Dedifferentiated amniotic fluid mesenchymal stem cell (primary cell): ENCODE results near the gene PCDHA9.
"Not testable (repeated sequence)": the region's sequence is repeated elsewhere in the genome, so short reads cannot be mapped to it uniquely, and the experiment has no call there.

Source experiments
- DNase-seq: peaks from one replicate; pipeline ENCODE4 v3.0.0-alpha.2; 2016; ENCODE audit errors: extremely low spot score

PCDHA9 gene, protein sequence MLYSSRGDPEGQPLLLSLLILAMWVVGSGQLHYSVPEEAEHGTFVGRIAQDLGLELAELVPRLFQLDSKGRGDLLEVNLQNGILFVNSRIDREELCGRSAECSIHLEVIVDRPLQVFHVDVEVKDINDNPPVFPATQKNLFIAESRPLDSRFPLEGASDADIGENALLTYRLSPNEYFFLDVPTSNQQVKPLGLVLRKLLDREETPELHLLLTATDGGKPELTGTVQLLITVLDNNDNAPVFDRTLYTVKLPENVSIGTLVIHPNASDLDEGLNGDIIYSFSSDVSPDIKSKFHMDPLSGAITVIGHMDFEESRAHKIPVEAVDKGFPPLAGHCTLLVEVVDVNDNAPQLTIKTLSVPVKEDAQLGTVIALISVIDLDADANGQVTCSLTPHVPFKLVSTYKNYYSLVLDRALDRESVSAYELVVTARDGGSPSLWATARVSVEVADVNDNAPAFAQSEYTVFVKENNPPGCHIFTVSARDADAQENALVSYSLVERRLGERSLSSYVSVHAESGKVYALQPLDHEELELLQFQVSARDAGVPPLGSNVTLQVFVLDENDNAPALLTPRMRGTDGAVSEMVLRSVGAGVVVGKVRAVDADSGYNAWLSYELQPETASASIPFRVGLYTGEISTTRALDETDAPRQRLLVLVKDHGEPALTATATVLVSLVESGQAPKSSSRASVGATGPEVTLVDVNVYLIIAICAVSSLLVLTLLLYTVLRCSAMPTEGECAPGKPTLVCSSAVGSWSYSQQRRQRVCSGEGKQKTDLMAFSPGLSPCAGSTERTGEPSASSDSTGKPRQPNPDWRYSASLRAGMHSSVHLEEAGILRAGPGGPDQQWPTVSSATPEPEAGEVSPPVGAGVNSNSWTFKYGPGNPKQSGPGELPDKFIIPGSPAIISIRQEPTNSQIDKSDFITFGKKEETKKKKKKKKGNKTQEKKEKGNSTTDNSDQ

DNA sequence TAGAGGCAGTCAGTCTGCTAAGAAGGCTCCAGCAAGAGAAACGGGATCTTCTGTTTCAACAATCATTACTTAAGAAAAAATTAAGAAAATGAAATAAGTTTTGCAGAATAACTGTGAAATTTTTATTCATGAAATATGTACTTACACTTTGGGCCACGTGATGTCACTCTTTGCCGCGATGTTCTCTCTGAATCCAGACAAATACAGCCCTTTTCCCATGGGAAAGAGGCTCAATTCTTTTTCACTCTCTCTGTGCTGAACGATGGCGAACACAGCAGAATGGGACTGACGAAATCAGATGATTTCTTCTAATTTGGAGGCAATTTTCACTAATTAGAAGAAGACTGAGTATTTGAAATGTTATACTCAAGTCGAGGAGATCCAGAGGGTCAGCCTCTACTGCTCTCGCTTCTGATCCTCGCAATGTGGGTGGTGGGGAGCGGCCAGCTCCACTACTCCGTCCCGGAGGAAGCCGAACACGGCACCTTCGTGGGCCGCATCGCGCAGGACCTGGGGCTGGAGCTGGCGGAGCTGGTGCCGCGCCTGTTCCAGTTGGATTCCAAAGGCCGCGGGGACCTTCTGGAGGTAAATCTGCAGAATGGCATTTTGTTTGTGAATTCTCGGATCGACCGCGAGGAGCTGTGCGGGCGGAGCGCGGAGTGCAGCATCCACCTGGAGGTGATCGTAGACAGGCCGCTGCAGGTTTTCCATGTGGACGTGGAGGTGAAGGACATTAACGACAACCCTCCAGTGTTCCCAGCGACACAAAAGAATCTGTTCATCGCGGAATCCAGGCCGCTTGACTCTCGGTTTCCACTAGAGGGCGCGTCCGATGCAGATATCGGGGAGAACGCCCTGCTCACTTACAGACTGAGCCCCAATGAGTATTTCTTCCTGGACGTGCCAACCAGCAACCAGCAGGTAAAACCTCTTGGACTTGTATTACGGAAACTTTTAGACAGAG lies at the start of gene PCDHA9:
PCDHA9 (plus strand) TSS at position 244 of the 964 bp plus-strand sequence; CDS start at position 358, 114 bp downstream.
- DNase-seq: not testable (repeated sequence)

DNA sequence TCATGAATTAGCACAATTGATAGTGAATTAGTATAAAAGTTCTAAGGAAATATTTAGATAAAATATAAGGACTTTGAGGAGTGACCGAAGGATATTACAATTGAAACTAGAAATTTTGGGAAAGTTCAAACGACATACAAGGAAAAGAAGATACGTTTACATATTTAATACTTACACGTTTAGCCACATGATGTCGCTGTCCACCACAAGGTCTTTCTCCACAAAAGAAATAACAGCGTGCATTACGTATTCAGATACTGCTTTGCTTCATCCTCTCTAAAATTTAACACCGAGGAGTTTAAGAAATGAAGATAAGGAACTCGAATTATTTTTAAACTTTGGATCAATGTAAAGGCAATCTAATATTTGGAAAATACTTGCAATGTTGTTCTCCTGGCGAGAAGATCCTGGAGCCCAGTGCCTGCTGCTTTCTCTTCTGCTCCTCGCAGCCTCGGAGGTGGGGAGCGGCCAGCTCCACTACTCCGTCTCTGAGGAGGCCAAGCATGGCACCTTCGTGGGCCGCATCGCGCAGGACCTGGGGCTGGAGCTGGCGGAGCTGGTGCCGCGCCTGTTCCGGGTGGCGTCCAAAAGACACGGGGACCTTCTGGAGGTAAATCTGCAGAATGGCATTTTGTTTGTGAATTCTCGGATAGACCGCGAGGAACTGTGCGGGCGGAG lies 47.2 kb upstream of the PCDHA9 start, which contains the start of gene PCDHA3:
PCDHA3 (plus strand) TSS at position 242 of the 678 bp plus-strand sequence.
- DNase-seq: no peak

DNA sequence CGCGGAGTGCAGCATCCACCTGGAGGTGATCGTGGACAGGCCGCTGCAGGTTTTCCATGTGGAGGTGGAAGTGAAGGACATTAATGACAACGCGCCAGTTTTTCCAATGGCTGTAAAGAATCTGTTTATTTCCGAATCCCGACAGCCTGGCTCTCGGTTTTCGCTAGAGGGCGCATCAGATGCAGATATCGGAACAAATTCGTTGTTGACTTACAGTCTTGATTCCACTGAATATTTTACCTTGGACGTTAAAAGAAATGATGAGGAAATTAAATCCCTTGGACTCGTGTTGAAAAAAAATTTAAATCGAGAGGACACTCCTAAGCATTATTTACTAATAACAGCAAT lies 46.7 kb upstream of the PCDHA9 start:
- DNase-seq: no peak

DNA sequence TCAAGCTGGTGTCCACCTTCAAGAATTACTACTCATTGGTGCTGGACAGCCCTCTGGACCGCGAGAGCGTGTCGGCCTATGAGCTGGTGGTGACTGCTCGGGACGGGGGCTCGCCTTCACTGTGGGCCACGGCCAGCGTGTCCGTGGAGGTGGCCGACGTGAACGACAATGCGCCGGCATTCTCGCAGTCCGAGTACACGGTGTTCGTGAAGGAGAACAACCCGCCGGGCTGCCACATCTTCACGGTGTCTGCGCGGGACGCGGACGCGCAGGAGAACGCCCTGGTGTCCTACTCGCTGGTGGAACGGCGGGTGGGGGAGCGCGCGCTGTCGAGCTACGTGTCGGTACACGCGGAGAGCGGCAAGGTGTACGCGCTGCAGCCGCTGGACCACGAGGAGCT lies 45.8 kb upstream of the PCDHA9 start:
- not testable (repeated sequence) for DNase-seq

DNA sequence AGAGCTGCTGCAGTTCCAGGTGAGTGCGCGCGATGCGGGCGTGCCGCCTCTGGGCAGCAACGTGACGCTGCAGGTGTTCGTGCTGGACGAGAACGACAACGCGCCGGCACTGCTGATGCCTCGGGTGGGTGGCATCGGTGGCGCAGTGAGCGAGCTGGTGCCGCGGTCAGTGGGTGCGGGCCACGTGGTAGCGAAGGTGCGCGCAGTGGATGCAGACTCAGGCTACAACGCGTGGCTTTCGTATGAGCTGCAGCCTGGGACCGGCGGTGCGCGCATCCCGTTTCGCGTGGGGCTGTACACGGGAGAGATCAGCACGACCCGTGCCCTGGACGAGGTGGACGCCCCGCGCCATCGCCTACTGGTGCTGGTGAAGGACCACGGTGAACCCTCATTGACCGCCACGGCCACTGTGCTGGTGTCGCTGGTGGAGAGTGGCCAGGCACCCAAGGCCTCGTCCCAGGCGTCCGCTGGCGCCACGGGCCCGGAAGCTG lies 45.4 kb upstream of the PCDHA9 start:
- no peak for DNase-seq

DNA sequence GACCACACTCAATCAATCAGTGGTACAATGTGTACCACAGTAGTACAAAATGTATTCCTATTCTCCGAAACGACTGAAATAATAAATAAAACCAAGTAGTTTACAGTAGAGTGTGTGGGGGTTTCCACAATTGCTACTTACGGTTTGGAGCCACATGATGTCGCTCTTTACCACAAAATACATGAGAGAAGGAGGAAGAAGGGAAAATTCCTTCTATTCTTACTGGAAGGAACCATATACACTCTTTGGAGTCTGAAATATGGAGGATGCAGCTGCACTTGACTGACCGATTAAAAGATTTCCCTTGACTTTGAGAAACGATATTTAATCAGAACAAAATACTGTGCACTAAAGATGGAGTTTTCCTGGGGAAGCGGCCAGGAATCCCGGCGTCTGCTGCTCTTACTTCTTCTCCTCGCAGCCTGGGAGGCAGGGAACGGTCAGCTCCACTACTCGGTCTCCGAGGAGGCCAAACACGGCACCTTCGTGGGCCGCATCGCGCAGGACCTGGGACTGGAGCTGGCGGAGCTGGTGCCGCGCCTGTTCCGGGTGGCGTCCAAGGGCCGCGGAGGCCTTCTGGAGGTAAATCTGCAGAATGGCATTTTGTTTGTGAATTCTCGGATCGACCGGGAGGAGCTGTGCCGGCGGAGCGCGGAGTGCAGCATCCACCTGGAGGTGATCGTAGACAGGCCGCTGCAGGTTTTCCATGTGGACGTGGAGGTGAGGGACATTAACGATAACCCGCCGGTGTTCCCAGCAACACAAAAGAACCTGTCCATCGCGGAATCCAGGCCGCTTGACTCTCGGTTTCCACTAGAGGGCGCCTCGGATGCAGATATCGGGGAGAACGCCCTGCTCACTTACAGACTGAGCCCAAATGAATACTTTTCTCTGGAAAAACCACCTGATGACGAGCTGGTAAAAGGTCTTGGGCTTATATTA lies 41.1 kb upstream of the PCDHA9 start, which contains the start of gene PCDHA4:
PCDHA4 (plus strand) TSS at position 235 of the 942 bp plus-strand sequence.
- DNase-seq: no peak

DNA sequence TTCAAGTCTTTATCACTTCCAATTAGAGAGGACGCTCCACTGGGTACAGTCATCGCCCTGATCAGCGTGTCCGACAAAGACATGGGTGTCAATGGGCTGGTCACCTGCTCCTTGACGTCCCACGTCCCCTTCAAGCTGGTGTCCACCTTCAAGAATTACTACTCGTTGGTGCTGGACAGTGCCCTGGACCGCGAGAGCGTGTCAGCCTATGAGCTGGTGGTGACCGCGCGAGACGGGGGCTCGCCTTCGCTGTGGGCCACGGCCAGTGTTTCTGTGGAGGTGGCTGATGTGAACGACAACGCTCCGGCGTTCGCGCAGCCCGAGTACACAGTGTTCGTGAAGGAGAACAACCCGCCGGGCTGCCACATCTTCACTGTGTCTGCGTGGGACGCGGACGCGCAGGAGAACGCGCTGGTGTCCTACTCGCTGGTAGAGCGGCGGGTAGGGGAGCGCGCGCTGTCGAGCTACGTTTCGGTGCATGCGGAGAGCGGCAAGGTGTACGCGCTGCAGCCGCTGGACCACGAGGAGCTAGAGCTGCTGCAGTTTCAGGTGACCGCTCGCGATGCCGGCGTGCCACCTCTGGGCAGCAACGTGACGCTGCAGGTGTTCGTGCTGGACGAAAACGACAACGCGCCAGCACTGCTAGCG lies 39.8 kb upstream of the PCDHA9 start:
- not testable (repeated sequence) for DNase-seq

DNA sequence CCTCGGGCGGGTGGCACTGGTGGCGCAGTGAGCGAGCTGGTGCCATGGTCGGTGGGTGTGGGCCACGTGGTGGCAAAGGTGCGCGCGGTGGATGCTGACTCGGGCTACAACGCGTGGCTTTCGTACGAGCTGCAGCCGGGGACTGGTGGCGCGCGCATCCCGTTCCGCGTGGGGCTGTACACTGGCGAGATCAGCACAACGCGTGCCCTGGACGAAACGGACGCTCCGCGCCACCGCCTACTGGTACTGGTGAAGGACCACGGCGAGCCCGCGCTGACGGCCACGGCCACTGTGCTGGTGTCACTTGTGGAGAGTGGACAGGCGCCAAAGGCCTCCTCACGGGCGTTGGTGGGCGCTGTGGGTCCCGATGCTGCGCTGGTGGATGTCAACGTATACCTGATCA lies 39.3 kb upstream of the PCDHA9 start:
- no peak for DNase-seq

DNA sequence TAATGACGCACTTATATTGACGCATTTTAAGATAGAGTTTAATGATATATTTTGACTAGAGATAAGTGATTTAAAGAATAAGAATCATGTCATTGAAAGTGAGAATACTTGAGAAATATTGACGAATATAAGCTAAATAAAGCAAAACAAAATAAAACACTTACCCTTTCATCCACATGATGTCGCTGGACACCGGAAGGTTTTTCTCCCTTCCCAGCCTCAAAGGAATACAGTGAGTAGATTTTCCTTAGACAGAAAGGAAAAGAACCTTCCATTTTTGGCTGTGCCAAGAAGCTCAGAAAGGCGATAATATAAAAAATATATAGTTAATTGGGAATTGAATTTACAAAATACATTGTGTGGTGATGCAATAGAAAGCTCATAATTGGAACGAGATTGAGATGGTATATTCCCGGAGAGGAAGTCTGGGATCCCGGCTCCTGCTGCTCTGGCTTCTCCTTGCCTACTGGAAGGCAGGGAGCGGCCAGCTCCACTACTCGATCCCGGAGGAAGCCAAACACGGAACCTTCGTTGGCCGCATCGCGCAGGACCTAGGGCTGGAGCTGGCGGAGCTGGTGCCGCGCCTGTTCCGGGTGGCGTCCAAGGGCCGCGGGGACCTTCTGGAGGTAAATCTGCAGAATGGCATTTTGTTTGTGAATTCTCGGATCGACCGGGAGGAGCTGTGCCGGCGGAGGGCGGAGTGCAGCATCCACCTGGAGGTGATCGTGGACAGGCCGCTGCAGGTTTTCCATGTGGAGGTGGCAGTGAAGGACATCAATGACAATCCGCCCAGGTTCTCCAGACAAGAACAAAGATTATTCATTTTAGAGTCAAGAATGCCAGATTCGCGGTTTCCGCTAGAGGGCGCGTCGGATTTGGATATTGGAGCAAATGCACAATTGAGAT lies 26.6 kb upstream of the PCDHA9 start, which contains the start of gene PCDHA5:
PCDHA5 (plus strand) TSS at position 239 of the 906 bp plus-strand sequence.
- no peak for DNase-seq

DNA sequence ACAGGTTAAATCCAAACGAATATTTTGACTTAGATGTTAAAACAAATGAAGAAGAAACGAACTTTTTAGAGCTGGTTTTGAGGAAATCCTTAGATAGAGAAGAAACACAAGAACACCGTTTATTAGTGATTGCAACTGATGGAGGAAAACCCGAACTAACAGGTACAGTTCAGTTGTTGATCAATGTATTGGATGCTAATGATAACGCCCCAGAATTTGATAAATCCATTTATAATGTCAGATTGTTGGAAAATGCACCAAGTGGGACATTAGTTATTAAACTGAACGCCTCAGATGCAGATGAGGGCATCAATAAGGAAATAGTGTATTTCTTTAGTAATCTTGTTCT lies 25.9 kb upstream of the PCDHA9 start:
- no peak for DNase-seq

DNA sequence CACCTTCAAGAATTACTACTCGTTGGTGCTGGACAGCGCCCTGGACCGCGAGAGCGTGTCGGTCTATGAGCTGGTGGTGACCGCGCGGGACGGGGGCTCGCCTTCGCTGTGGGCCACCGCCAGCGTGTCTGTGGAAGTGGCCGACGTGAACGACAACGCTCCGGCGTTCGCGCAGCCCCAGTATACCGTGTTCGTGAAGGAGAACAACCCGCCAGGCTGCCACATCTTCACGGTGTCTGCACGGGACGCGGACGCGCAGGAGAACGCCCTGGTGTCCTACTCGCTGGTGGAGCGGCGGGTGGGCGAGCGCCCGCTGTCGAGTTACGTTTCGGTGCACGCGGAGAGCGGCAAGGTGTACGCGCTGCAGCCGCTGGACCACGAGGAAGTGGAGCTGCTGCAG lies 25.2 kb upstream of the PCDHA9 start:
- DNase-seq: not testable (repeated sequence)

DNA sequence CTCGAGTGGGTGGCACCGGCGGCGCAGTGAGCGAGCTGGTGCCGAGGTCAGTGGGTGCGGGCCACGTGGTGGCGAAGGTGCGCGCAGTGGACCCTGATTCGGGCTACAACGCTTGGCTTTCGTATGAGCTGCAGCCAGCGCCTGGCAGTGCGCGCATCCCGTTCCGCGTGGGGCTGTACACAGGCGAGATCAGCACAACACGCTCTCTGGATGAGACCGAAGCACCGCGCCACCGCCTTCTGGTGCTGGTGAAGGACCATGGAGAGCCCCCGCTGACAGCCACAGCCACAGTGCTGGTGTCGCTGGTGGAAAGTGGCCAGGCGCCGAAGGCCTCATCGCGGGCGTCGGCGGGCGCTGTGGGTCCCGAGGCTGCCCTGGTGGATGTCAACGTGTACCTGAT lies 24.7 kb upstream of the PCDHA9 start:
- DNase-seq: no peak

DNA sequence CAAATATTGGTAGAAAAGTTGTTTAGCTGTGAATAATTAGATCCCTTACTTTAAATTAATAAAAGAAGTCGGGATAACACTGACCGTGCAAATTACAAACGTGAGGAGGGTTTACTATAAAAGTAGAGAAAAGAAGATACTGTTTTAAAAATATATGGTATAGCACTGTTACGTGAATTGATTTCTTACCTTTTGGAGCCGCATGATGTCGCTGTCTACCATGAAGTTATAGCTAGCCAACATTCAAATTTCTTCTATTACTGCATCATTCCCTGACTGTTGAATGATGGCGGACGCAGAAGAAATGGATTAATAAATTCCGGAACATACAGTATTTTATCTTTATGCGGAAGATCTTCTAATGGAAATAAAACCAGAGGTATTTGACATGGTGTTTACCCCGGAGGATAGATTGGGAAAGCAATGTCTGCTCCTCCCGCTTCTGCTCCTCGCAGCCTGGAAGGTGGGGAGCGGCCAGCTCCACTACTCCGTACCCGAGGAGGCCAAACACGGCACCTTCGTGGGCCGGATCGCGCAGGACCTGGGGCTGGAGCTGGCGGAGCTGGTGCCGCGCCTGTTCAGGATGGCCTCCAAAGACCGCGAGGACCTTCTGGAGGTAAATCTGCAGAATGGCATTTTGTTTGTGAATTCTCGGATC lies 20.3 kb upstream of the PCDHA9 start, which contains the start of gene PCDHA6:
PCDHA6 (plus strand) TSS at position 257 of the 658 bp plus-strand sequence; CDS start at position 389, 132 bp downstream.
- no peak for DNase-seq

DNA sequence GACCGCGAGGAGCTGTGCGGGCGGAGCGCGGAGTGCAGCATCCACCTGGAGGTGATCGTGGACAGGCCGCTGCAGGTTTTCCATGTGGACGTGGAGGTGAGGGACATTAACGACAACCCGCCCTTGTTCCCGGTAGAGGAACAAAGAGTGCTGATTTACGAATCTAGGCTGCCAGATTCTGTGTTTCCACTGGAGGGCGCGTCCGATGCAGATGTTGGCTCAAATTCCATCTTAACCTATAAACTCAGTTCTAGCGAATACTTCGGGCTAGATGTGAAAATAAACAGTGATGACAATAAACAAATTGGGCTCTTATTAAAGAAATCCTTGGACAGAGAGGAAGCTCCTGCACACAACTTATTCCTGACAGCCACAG lies 19.8 kb upstream of the PCDHA9 start:
- DNase-seq: no peak

DNA sequence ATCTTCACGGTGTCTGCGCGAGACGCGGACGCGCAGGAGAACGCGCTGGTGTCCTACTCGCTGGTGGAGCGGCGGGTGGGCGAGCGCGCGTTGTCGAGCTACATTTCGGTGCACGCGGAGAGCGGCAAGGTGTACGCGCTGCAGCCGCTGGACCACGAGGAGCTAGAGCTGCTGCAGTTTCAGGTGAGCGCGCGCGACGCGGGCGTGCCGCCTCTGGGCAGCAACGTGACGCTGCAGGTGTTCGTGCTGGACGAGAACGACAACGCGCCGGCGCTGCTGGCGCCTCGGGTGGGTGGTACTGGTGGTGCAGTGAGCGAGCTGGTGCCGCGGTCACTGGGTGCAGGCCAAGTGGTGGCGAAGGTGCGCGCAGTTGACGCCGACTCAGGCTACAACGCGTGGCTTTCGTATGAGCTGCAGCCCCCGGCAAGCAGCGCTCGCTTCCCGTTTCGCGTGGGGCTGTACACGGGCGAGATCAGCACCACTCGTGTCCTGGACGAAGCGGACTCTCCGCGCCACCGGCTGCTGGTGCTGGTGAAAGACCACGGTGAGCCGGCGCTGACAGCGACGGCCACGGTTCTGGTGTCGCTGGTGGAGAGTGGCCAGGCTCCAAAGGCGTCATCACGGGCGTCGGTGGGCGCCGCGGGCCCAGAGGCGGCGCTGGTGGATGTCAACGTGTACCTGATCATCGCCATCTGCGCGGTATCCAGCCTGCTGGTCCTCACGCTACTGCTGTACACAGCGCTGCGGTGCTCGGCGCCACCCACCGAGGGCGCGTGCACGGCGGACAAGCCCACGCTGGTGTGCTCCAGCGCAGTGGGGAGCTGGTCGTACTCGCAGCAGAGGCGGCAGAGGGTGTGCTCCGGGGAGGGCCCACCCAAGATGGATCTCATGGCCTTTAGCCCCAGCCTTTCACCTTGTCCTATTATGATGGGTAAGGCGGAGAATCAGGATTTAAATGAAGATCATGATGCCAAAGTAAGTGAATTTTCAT lies 18.4 kb upstream of the PCDHA9 start:
- not testable (repeated sequence) for DNase-seq

DNA sequence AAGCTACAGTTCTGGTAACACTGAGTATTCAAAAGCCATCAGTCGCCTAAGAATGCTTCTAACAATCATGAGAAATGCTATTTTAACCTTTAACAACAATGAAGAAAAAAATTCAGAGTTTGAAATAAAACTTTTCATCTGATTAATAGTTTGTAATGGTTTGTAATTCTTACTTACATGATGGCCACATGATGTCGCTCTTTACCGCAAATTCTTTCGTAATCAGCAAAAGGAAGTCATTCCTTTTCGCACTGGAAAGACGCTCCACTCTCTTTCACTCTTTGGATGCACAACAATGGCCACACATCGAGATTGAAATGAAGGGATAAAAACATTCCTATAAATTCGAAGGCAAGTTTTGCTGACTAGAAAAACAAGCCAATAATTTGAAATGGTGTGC lies 14.2 kb upstream of the PCDHA9 start, which contains the start of gene PCDHA7:
PCDHA7 (plus strand) TSS at position 277 of the 400 bp plus-strand sequence; CDS start at position 392, 115 bp downstream.
- DNase-seq: peak; percentile 17
